GM23248 (cell line): Measurements from ENCODE around the gene RIMBP3C. TPM values are rescaled to one million over a fixed set of nuclear protein-coding genes. Genes with fewer than 3 reads are reported as not detected.

Experiments
- DNase-seq: peaks from one replicate; pipeline ENCODE4 v3.0.0-alpha.2; 2015
- H2AFZ ChIP-seq: fragments of 200-600 bp; sonication (generic); 2 replicates; pipeline ENCODE4 v1.6.1; 2016; ENCODE audit warnings: antibody characterized with exemption
- H3F3A ChIP-seq: fragments of 200-600 bp; sonication (generic); 2 replicates; pipeline ENCODE4 v1.6.1; 2016; ENCODE audit warnings: mild to moderate bottlenecking, antibody characterized with exemption, mixed run types; ENCODE audit not compliant: insufficient read depth
- H3K27ac ChIP-seq: fragments of 200-600 bp; sonication (generic); 2 replicates; pipeline ENCODE4 v1.5.1; 2016; ENCODE audit warnings: mild to moderate bottlenecking
- H3K27me3 ChIP-seq: fragments of 200-600 bp; sonication (generic); replicated peaks from 2 replicates; pipeline ENCODE4 v1.6.1; 2016; ENCODE audit warnings: mild to moderate bottlenecking; ENCODE audit not compliant: insufficient read depth
- H3K36me3 ChIP-seq: fragments of 200-600 bp; sonication (generic); 2 replicates; pipeline ENCODE4 v1.6.1; 2016; ENCODE audit warnings: low read depth, mild to moderate bottlenecking
- H3K4me1 ChIP-seq: fragments of 200-600 bp; sonication (generic); 2 replicates; pipeline ENCODE4 v1.6.1; 2016; ENCODE audit warnings: mild to moderate bottlenecking; ENCODE audit not compliant: insufficient read depth
- H3K4me2 ChIP-seq: fragments of 200-600 bp; sonication (generic); one replicate; pipeline ENCODE4 v1.6.1; 2016; ENCODE audit warnings: mild to moderate bottlenecking; ENCODE audit not compliant: unreplicated experiment
- H3K4me3 ChIP-seq: fragments of 200-600 bp; sonication (generic); 2 replicates; pipeline ENCODE4 v1.5.1; 2016; ENCODE audit warnings: mild to moderate bottlenecking
- H3K79me2 ChIP-seq: fragments of 200-600 bp; sonication (generic); 2 replicates; pipeline ENCODE4 v1.6.1; 2016; ENCODE audit warnings: mild to moderate bottlenecking; ENCODE audit not compliant: insufficient read depth
- H3K9ac ChIP-seq: fragments of 200-600 bp; sonication (generic); 2 replicates; pipeline ENCODE4 v1.6.1; 2016; ENCODE audit warnings: mild to moderate bottlenecking
- H3K9me2 ChIP-seq: fragments of 200-600 bp; sonication (generic); 2 replicates; pipeline ENCODE4 v1.6.1; 2016; ENCODE audit warnings: mixed run types, mild to moderate bottlenecking, moderate library complexity; ENCODE audit not compliant: insufficient read depth
- H3K9me3 ChIP-seq: fragments of 200-600 bp; sonication (generic); one replicate; pipeline ENCODE4 v1.6.1; 2017; ENCODE audit warnings: low read depth
- H4K20me1 ChIP-seq: fragments of 200-600 bp; sonication (generic); 2 replicates; pipeline ENCODE4 v1.6.0; 2016; ENCODE audit not compliant: insufficient read depth
- EZH2 ChIP-seq: fragments of 200-600 bp; sonication (generic); IDR thresholded peaks from 2 replicates; pipeline ENCODE4 v1.6.1; 2018; ENCODE audit warnings: antibody characterized with exemption, mild to moderate bottlenecking; ENCODE audit not compliant: insufficient read depth, poor library complexity, severe bottlenecking
- EZH2phosphoT487 ChIP-seq: fragments of 200-600 bp; sonication (generic); IDR thresholded peaks from 2 replicates; pipeline ENCODE4 v1.6.1; 2018; ENCODE audit warnings: antibody characterized with exemption, moderate library complexity, mild to moderate bottlenecking, low read depth; ENCODE audit not compliant: insufficient read depth
- WGBS, 2 experiments: methylation state at CpG; one replicate each; pipeline ENCODE4 v1.1.6; 2015 to 2017; ENCODE audit warnings: low lambda C conversion rate in 2 of 2, low coverage in 1 of 2; ENCODE audit errors: missing lambda C conversion rate in 2 of 2; 5-methylcytosine and 5-hydroxymethylcytosine counted together
- in situ Hi-C: fragments of 300-500 bp; cut with MboI; formaldehyde crosslinking; loops from 2 replicates; pipeline ENCODE4 v1.15.0; 2020
- polyA plus RNA-seq: library from polyadenylated mRNA; unstranded; fragments of >200 nt; fragmentation: Nextera tagmentation; extraction: Ambion mirVana; gene quantifications from 2 replicates; pipeline ENCODE4 v1.2.1, GENCODE V29; 2016
- total RNA-seq: library from RNA; depleted of rRNA; stranded (reverse); fragments of >200 nt; shearing (Covaris generic); gene quantifications from 2 replicates; pipeline ENCODE4 v1.2.3, GENCODE V29; 2014

The RIMBP3C gene
- total and polyA plus RNA-seq, 2 experiments from 2014 or later: 0.22 TPM; not detected in 1

GRCh38 chr22:21594865-21595452 is 43.7 kb upstream of the RIMBP3C start:
- 0 out of 2 replicates have a peak, but pooled peaks cover 5% of the 10 kb centered on the region for H3K36me3 ChIP-seq

GRCh38 chr22:21593406-21594232 is 42.4 kb upstream of the RIMBP3C start:
- Histone ChIP-seq H2AFZ (no peak overlapping the region), H3K27ac (no peak overlapping the region), H3F3A (no peaks in the 10 kb centered on the region), H3K4me2 (no peak overlapping the region), H4K20me1 (peaks cover 42% of the 10 kb centered on the region), H3K4me3 (no peak overlapping the region), H3K79me2 (peaks cover 100% of the 10 kb centered on the region), H3K4me1 (no peaks in the 10 kb centered on the region; the same call in 1 of the 2 replicates), H3K9me3 (no peaks in the 10 kb centered on the region), H3K9ac (no peak overlapping the region), H3K9me2 (no peaks in the 10 kb centered on the region), H3K27me3 (no peaks in the 10 kb centered on the region), H3K36me3 (0 out of 2 replicates have a peak, but pooled peaks cover 5% of the 10 kb centered on the region)
- no peak for TF ChIP-seq EZH2phosphoT487
- no peak for TF ChIP-seq EZH2
- peak; percentile 37 for DNase-seq
- 64 to 65% methylated on average over 11 of the region's 11 CpGs for WGBS, 2 experiments
- in situ Hi-C loops: no loop called here

More at GRCh38 chr22:21594865-21595452, 43.7 kb upstream of the RIMBP3C start:
- Histone ChIP-seq H3K79me2 (peaks cover 100% of the 10 kb centered on the region), H3K9me3 (no peaks in the 10 kb centered on the region), H3K4me3 (no peak overlapping the region), H2AFZ (no peak overlapping the region), H3K27ac (no peak overlapping the region), H3K27me3 (no peaks in the 10 kb centered on the region), H3K4me2 (no peak overlapping the region), H3F3A (no peaks in the 10 kb centered on the region), H3K9ac (no peak overlapping the region), H3K9me2 (no peaks in the 10 kb centered on the region), H3K4me1 (no peaks in the 10 kb centered on the region; the same call in 1 of the 2 replicates), H4K20me1 (peaks cover 32% of the 10 kb centered on the region)
- WGBS, 2 experiments: 77 to 86% methylated on average over 5 of the region's 5 CpGs
- in situ Hi-C loops: no loop called here
- DNase-seq: no peak
- no peak for TF ChIP-seq EZH2phosphoT487
- TF ChIP-seq EZH2: no peak

GRCh38 chr22:21592422-21592821 is 41.2 kb upstream of the RIMBP3C start:
- WGBS, 2 experiments: 78 to 80% methylated on average over 3 of the region's 3 CpGs
- no peaks in the 10 kb centered on the region for H3K9me3 ChIP-seq
- H4K20me1 ChIP-seq: peaks cover 46% of the 10 kb centered on the region
- peaks cover 100% of the 10 kb centered on the region for H3K79me2 ChIP-seq
- no peak overlapping the region for H2AFZ ChIP-seq
- no peaks in the 10 kb centered on the region; the same call in 1 of the 2 replicates for H3K4me1 ChIP-seq
- DNase-seq: no peak
- 0 out of 2 replicates have a peak, but pooled peaks cover 4% of the 10 kb centered on the region for H3F3A ChIP-seq
- H3K9me2 ChIP-seq: no peaks in the 10 kb centered on the region
- no peak overlapping the region for H3K9ac ChIP-seq
- no peaks in the 10 kb centered on the region for H3K27me3 ChIP-seq
- no peak overlapping the region for H3K27ac ChIP-seq
- in situ Hi-C loops: no loop called here
- no peak for TF ChIP-seq EZH2phosphoT487
- TF ChIP-seq EZH2: no peak
- no peak overlapping the region for H3K4me2 ChIP-seq
- H3K4me3 ChIP-seq: no peak overlapping the region
- H3K36me3 ChIP-seq: 0 out of 2 replicates have a peak, but pooled peaks cover 5% of the 10 kb centered on the region

- no peak overlapping the region for H3K9ac ChIP-seq
- no peak overlapping the region for H2AFZ ChIP-seq
- no peaks in the 10 kb centered on the region; the same call in 1 of the 2 replicates for H3K4me1 ChIP-seq
- 72 to 77% methylated on average over 9 of the region's 9 CpGs for WGBS, 2 experiments
- TF ChIP-seq EZH2 (no peak), EZH2phosphoT487 (no peak)
- H3K27ac ChIP-seq: no peak overlapping the region
- H3K4me3 ChIP-seq: no peak overlapping the region
- no peak overlapping the region for H3K4me2 ChIP-seq
- H3K79me2 ChIP-seq: peaks cover 100% of the 10 kb centered on the region
- no peaks in the 10 kb centered on the region for H3K9me3 ChIP-seq
- no peaks in the 10 kb centered on the region for H3K27me3 ChIP-seq
- peaks cover 48% of the 10 kb centered on the region for H4K20me1 ChIP-seq
- H3F3A ChIP-seq: 0 out of 2 replicates have a peak, but pooled peaks cover 4% of the 10 kb centered on the region
- no peaks in the 10 kb centered on the region for H3K9me2 ChIP-seq
- in situ Hi-C loops: no loop called here
- H3K36me3 ChIP-seq: no peaks in the 10 kb centered on the region
- DNase-seq: no peak
Measured at GRCh38 chr22:21591695-21592094, 40.4 kb upstream of the RIMBP3C start.
